Suprapubic skin (tissue), 4 donors: ENCODE data around the gene CELF4. TPM values are rescaled to one million over a fixed set of nuclear protein-coding genes. Genes with fewer than 3 reads are reported as not detected.

Experiments
- DNase-seq, 2 donors: peaks; one replicate each; pipeline ENCODE4 v3.0.0-alpha.2; 2019; ENCODE audit warnings: low spot score in 2 of 2
- H3K27ac ChIP-seq: fragments of 200-600 bp; sonication (generic); one replicate; pipeline ENCODE4 v1.5.1; 2019
- H3K27me3 ChIP-seq: fragments of 200-600 bp; sonication (generic); one replicate; pipeline ENCODE4 v1.5.1; 2019
- H3K36me3 ChIP-seq: fragments of 200-600 bp; sonication (generic); one replicate; pipeline ENCODE4 v1.5.1; 2019
- H3K4me1 ChIP-seq: fragments of 200-600 bp; sonication (generic); one replicate; pipeline ENCODE4 v1.5.1; 2019
- H3K4me3 ChIP-seq: fragments of 200-600 bp; sonication (generic); one replicate; pipeline ENCODE4 v1.5.1; 2019; ENCODE audit warnings: mild to moderate bottlenecking
- H3K9me3 ChIP-seq: fragments of 200-600 bp; sonication (generic); one replicate; pipeline ENCODE4 v1.5.1; 2019
- CTCF ChIP-seq, 2 donors: fragments of 200-600 bp in 1 of 2; fragments of 450-650 bp in 1 of 2; sonication (generic) in 1 of 2; IDR thresholded peaks; one replicate each; pipeline ENCODE4 v1.5.1; 2016 to 2019; ENCODE audit warnings: antibody characterized with exemption in 2 of 2, mild to moderate bottlenecking in 1 of 2, moderate library complexity in 1 of 2
- EP300 ChIP-seq: sonication (generic); formaldehyde crosslinking; IDR thresholded peaks from one replicate; pipeline ENCODE4 v1.6.1; 2017; ENCODE audit warnings: antibody characterized with exemption
- POLR2A ChIP-seq, 2 donors: fragments of 450-650 bp; IDR thresholded peaks; one replicate each; pipeline ENCODE4 v1.6.1; 2017; ENCODE audit warnings: antibody characterized with exemption in 2 of 2, mild to moderate bottlenecking in 2 of 2, moderate library complexity in 2 of 2
- POLR2AphosphoS5 ChIP-seq, 3 donors: sonication (generic); formaldehyde crosslinking; IDR thresholded peaks; one replicate each; pipeline ENCODE4 v1.6.1; 2017; ENCODE audit warnings: antibody characterized with exemption in 3 of 3
- WGBS: methylation state at CpG from one replicate; pipeline ENCODE4 v1.1.5; 2018; 5-methylcytosine and 5-hydroxymethylcytosine counted together
- total RNA-seq, 4 donors: library from RNA; depleted of rRNA; stranded (reverse); fragments of >200 nt; gene quantifications; one replicate each; pipeline ENCODE4 v1.1.0, GENCODE V29; 2016

Gene CELF4
- total RNA-seq, 4 donors from 2014 or later, result not detected

- Histone ChIP-seq H3K27ac (no peak overlapping the region), H3K27me3 (peaks cover 70% of the 10 kb centered on the region), H3K9me3 (no peaks in the 10 kb centered on the region), H3K36me3 (no peaks in the 10 kb centered on the region), H3K4me1 (peaks cover 4% of the 10 kb centered on the region), H3K4me3 (no peak overlapping the region)
- WGBS, result 52% methylated on average over 8 of the region's 8 CpGs
- TF ChIP-seq POLR2AphosphoS5 (IDR thresholded peaks at IDR 0.05), result no peak
- TF ChIP-seq EP300, result no peak
- TF ChIP-seq POLR2A (IDR thresholded peaks at IDR 0.05), result no peak
- no peak for TF ChIP-seq CTCF (IDR thresholded peaks at IDR 0.05)
- DNase-seq, result no peak
Observed at GRCh38 chr18:37525262-37525585, 40.4 kb downstream of the CELF4 start.

- Histone ChIP-seq H3K27ac (no peak overlapping the region), H3K27me3 (peaks cover 65% of the 10 kb centered on the region), H3K9me3 (no peaks in the 10 kb centered on the region), H3K36me3 (no peaks in the 10 kb centered on the region), H3K4me3 (no peak overlapping the region), H3K4me1 (peaks cover 4% of the 10 kb centered on the region)
- 23% methylated on average over 34 of the region's 63 CpGs for WGBS
- TF ChIP-seq CTCF (IDR thresholded peaks at IDR 0.05) (no peak), POLR2AphosphoS5 (IDR thresholded peaks at IDR 0.05) (no peak), EP300 (no peak), POLR2A (IDR thresholded peaks at IDR 0.05) (no peak)
- DNase-seq, result no peak
Observed at GRCh38 chr18:37524498-37525261, 40.9 kb downstream of the CELF4 start.

- H3K4me1 ChIP-seq, result peaks cover 4% of the 10 kb centered on the region
- H3K27me3 ChIP-seq, result peaks cover 61% of the 10 kb centered on the region
- no peaks in the 10 kb centered on the region for H3K36me3 ChIP-seq
- no peak overlapping the region for H3K27ac ChIP-seq
- H3K4me3 ChIP-seq, result no peak overlapping the region
- TF ChIP-seq POLR2AphosphoS5 (IDR thresholded peaks at IDR 0.05) (no peak), POLR2A (IDR thresholded peaks at IDR 0.05) (no peak), CTCF (IDR thresholded peaks at IDR 0.05) (no peak), EP300 (no peak)
- no peak for DNase-seq
- 54% methylated on average over 10 of the region's 10 CpGs for WGBS
- H3K9me3 ChIP-seq, result no peaks in the 10 kb centered on the region
Observed at GRCh38 chr18:37524139-37524497, 41.5 kb downstream of the CELF4 start.

- Histone ChIP-seq H3K36me3 (no peaks in the 10 kb centered on the region), H3K27ac (no peak overlapping the region), H3K9me3 (no peaks in the 10 kb centered on the region), H3K4me3 (no peak overlapping the region), H3K27me3 (peaks cover 64% of the 10 kb centered on the region), H3K4me1 (peaks cover 4% of the 10 kb centered on the region)
- DNase-seq, result no peak
- WGBS, result 66% methylated on average over 19 of the region's 19 CpGs
- TF ChIP-seq POLR2AphosphoS5 (IDR thresholded peaks at IDR 0.05) (no peak), CTCF (IDR thresholded peaks at IDR 0.05) (no peak)
Observed at GRCh38 chr18:37521510-37522465, 43.8 kb downstream of the CELF4 start.

- H3K27ac ChIP-seq, result no peak overlapping the region
- peaks cover 6% of the 10 kb centered on the region for H3K4me1 ChIP-seq
- WGBS, result 74% methylated on average over 3 of the region's 3 CpGs
- no peak for TF ChIP-seq EP300
- TF ChIP-seq POLR2AphosphoS5 (IDR thresholded peaks at IDR 0.05), result no peak
- TF ChIP-seq CTCF (IDR thresholded peaks at IDR 0.05), result no peak
- TF ChIP-seq POLR2A (IDR thresholded peaks at IDR 0.05), result no peak
- peaks cover 60% of the 10 kb centered on the region for H3K27me3 ChIP-seq
- H3K9me3 ChIP-seq, result no peaks in the 10 kb centered on the region
- no peak for DNase-seq
- H3K36me3 ChIP-seq, result no peaks in the 10 kb centered on the region
- no peak overlapping the region for H3K4me3 ChIP-seq
Observed at GRCh38 chr18:37520508-37520907, 45.1 kb downstream of the CELF4 start.
